GM12891 (cell line): ENCODE results near the gene KIDINS220.

ENCODE experiments used
- POLR2A ChIP-seq: IDR thresholded peaks from 2 replicates; pipeline ENCODE4 v1.6.1; 2011; ENCODE audit warnings: low read depth, low read length, control low read depth
- POLR2AphosphoS5 ChIP-seq: IDR thresholded peaks from 2 replicates; pipeline ENCODE4 v1.6.1; 2011; ENCODE audit warnings: low read depth, low read length, control low read depth

GRCh38 chr2:8860239-8860638, 22.8 kb upstream of the KIDINS220 start:
- TF ChIP-seq POLR2A (no peak), POLR2AphosphoS5 (no peak)
